Common myeloid progenitor, CD34-positive (primary cell): ENCODE measurements around the gene DCBLD2.

Experiments used
- CTCF ChIA-PET: fragments of 350-600 bp; sonication (Branson Sonifier 250); formaldehyde crosslinking; loops from one replicate; lab custom pipeline; 2021; ENCODE audit warnings: antibody characterized with exemption; lab: Charles Lee
- POLR2A ChIA-PET: fragments of 350-600 bp; sonication (Branson Sonifier 250); formaldehyde crosslinking; loops from one replicate; lab custom pipeline; 2021; ENCODE audit warnings: antibody characterized with exemption; lab: Charles Lee
- DNase-seq, 3 donors: peaks; one replicate each; pipeline versions ENCODE4 v3.0.0 to v3.0.0-alpha.2; 2013
- H3K27ac ChIP-seq, 2 experiments: 1 replicate in 1 of 2; 2 replicates in 1 of 2; pipeline ENCODE4 v1.7.0; 2013; ENCODE audit warnings: inconsistent platforms in 2 of 2, low read length in 2 of 2, mild to moderate bottlenecking in 2 of 2, low read depth in 1 of 2, moderate library complexity in 1 of 2; ENCODE audit not compliant: severe bottlenecking in 2 of 2, insufficient read depth in 1 of 2, poor library complexity in 1 of 2
- H3K27me3 ChIP-seq, 5 experiments: replicated peaks in 2 of 5; 1 replicate in 3 of 5; 2 replicates in 2 of 5; pipeline versions ENCODE4 v1.6.1 to v1.7.0; 2013; ENCODE audit warnings: low read length in 4 of 5, mild to moderate bottlenecking in 2 of 5, moderate library complexity in 2 of 5, inconsistent platforms in 1 of 5; ENCODE audit not compliant: insufficient read depth in 5 of 5, control insufficient read depth in 4 of 5
- H3K36me3 ChIP-seq, 4 experiments: 1 replicate in 2 of 4; 2 replicates in 2 of 4; pipeline versions ENCODE4 v1.6.1 to v1.7.0; 2013; ENCODE audit warnings: low read length in 3 of 4, control low read depth in 1 of 4, mild to moderate bottlenecking in 1 of 4; ENCODE audit not compliant: control insufficient read depth in 4 of 4, insufficient read depth in 4 of 4
- H3K4me1 ChIP-seq, 4 experiments: 1 replicate in 3 of 4; 2 replicates in 1 of 4; pipeline versions ENCODE4 v1.6.1 to v1.7.1; 2013; ENCODE audit warnings: low read length in 3 of 4, mild to moderate bottlenecking in 3 of 4, control low read depth in 1 of 4, inconsistent platforms in 1 of 4, moderate library complexity in 1 of 4; ENCODE audit not compliant: control insufficient read depth in 4 of 4, insufficient read depth in 4 of 4; ENCODE audit errors: control extremely low read depth in 1 of 4
- H3K4me3 ChIP-seq, 7 experiments: 1 replicate in 4 of 7; 2 replicates in 3 of 7; pipeline versions ENCODE4 v1.5.1 to v1.7.0; 2013; ENCODE audit warnings: mild to moderate bottlenecking in 7 of 7, low read length in 6 of 7, moderate library complexity in 6 of 7, inconsistent platforms in 2 of 7, low read depth in 2 of 7, control low read depth in 1 of 7; ENCODE audit not compliant: insufficient read depth in 4 of 7, control insufficient read depth in 1 of 7; ENCODE audit errors: extremely low read depth in 1 of 7
- H3K9me3 ChIP-seq, 5 experiments: 1 replicate in 4 of 5; 2 replicates in 1 of 5; pipeline versions ENCODE4 v1.6.1 to v1.7.1; 2013; ENCODE audit warnings: low read length in 4 of 5, mild to moderate bottlenecking in 2 of 5, inconsistent platforms in 1 of 5, low read depth in 1 of 5, moderate library complexity in 1 of 5; ENCODE audit not compliant: control insufficient read depth in 4 of 5, insufficient read depth in 2 of 5; ENCODE audit errors: control extremely low read depth in 1 of 5
- WGBS: methylation state at CpG from one replicate; pipeline ENCODE4 v1.1.5; 2013; ENCODE audit not compliant: insufficient coverage; 5-methylcytosine and 5-hydroxymethylcytosine counted together

DCBLD2 gene

GRCh38 chr3:98824256-98824655 is 77.2 kb downstream of the DCBLD2 start:
- CTCF ChIA-PET = interaction anchor here (2.0 kb wide), 1 partner anchor 221 kb away, joined by 4 read pairs; no protein-coding TSS in a partner anchor
- H3K27me3 ChIP-seq = no peaks in the 10 kb centered on the region
- DNase-seq = no peak

GRCh38 chr3:98823791-98824190 is 77.7 kb downstream of the DCBLD2 start:
- H3K27me3 ChIP-seq = no peaks in the 10 kb centered on the region
- H3K36me3 ChIP-seq = peaks cover 0 to 2% (median under 1%) of the 10 kb centered on the region in 4 experiments
- no peak for DNase-seq
- H3K4me1 ChIP-seq = no peaks in the 10 kb centered on the region
- H3K4me3 ChIP-seq = no peak overlapping the region
- ChIA-PET CTCF (interaction anchor here (2.0 kb wide), 1 partner anchor 221 kb away, joined by 4 read pairs; no protein-coding TSS in a partner anchor), POLR2A (no interaction called here)
- H3K27ac ChIP-seq = no peak overlapping the region
- H3K9me3 ChIP-seq = no peaks in the 10 kb centered on the region
- 96% methylated on average over 3 of the region's 4 CpGs for WGBS

More at GRCh38 chr3:98824256-98824655, 77.2 kb downstream of the DCBLD2 start:
- POLR2A ChIA-PET = no interaction called here
- peaks cover 0 to 2% (median 0%) of the 10 kb centered on the region in 4 experiments for H3K36me3 ChIP-seq
- 98% methylated on average over 5 of the region's 6 CpGs for WGBS
- no peak overlapping the region for H3K4me3 ChIP-seq
- no peaks in the 10 kb centered on the region for H3K4me1 ChIP-seq
- H3K9me3 ChIP-seq = peaks cover 0 to 3% (median 0%) of the 10 kb centered on the region in 5 experiments
- H3K27ac ChIP-seq = no peak overlapping the region

- DNase-seq = no peak
- Histone ChIP-seq H3K36me3 (peaks cover 2 to 7% (median 5%) of the 10 kb centered on the region in 4 experiments), H3K9me3 (no peaks in the 10 kb centered on the region), H3K4me1 (no peaks in the 10 kb centered on the region), H3K4me3 (no peak overlapping the region), H3K27me3 (no peaks in the 10 kb centered on the region), H3K27ac (no peak overlapping the region)
- CTCF ChIA-PET = interaction anchor here (0.6 to 1.1 kb wide), 2 partner anchors 24 to 26 kb away, joined by 3 to 4 read pairs; no protein-coding TSS in a partner anchor
- 100% methylated on average over 1 of the region's 3 CpGs for WGBS
- POLR2A ChIA-PET = no interaction called here
Observed at GRCh38 chr3:98821063-98821462, 80.4 kb downstream of the DCBLD2 start.

GRCh38 chr3:98817547-98818041 is 83.9 kb downstream of the DCBLD2 start:
- H3K36me3 ChIP-seq = peaks cover 4 to 9% (median 7%) of the 10 kb centered on the region in 4 experiments
- peak; percentile 45 to 73 (median 63) for DNase-seq
- no peaks in the 10 kb centered on the region for H3K9me3 ChIP-seq
- H3K4me1 ChIP-seq = no peaks in the 10 kb centered on the region
- CTCF ChIA-PET = interaction anchor here (1.0 to 10.2 kb wide), 15 partner anchors 9 to 972 kb away, joined by 3 to 293 read pairs (median 3); partner anchors contain the start of gene CPOX
- no peak overlapping the region for H3K4me3 ChIP-seq
- WGBS = 78% methylated on average over 2 of the region's 3 CpGs
- H3K27me3 ChIP-seq = no peaks in the 10 kb centered on the region
- POLR2A ChIA-PET = no interaction called here
- H3K27ac ChIP-seq = no peak overlapping the region

- no peak overlapping the region for H3K27ac ChIP-seq
- peaks cover 9 to 16% (median 11%) of the 10 kb centered on the region in 4 experiments for H3K4me1 ChIP-seq
- H3K9me3 ChIP-seq = no peaks in the 10 kb centered on the region
- peaks cover 3 to 9% (median 7%) of the 10 kb centered on the region in 4 experiments for H3K36me3 ChIP-seq
- ChIA-PET POLR2A (no interaction called here), CTCF (interaction anchor here (0.6 to 10.2 kb wide), 12 partner anchors 14 to 775 kb away, joined by 3 to 293 read pairs (median 3); partner anchors contain the start of genes CPOX and DCBLD2)
- 100% methylated on average over 5 of the region's 5 CpGs for WGBS
- DNase-seq = no peak
- no peak overlapping the region for H3K4me3 ChIP-seq
- H3K27me3 ChIP-seq = no peaks in the 10 kb centered on the region
Observed at GRCh38 chr3:98814817-98815420, 86.6 kb downstream of the DCBLD2 start.

DNA sequence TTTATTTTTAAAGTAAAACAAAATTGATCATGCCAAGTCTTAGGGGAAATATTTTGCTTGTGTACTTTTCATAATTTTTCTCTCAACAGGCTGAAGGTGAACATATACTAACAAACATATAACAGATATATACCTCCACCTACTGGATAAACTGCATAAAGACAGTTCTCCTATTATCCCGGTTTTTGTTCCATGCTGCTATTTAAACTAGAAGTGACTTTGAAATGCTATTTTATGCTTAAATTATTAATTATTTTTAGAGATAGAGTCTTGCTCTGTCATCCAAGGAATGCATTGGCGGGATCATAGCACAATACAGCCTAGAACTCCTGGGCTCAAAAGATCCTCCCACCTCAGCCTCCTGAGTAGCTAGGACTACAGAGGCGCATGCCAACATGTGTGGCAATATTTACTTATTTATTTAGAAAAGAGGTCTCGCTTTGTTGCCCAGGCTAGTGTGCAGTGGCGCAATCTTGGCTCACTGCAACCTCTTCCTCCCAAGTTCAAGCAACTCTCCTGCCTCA is 88.6 kb downstream of the DCBLD2 start:
- ChIA-PET POLR2A (no interaction called here), CTCF (interaction anchor here (0.8 to 10.2 kb wide), 12 partner anchors 15 to 361 kb away, joined by 3 to 293 read pairs (median 4); partner anchors contain the start of gene CPOX)
- H3K27ac ChIP-seq = no peak overlapping the region
- H3K36me3 ChIP-seq = peaks cover 2 to 7% (median 4%) of the 10 kb centered on the region in 4 experiments
- H3K4me1 ChIP-seq = peaks cover 9 to 23% (median 13%) of the 10 kb centered on the region in 4 experiments
- H3K4me3 ChIP-seq = no peak overlapping the region
- H3K27me3 ChIP-seq = no peaks in the 10 kb centered on the region
- peak; percentile 48 to 63 (median 60) for DNase-seq
- 95% methylated on average over 2 of the region's 5 CpGs for WGBS
- H3K9me3 ChIP-seq = no peaks in the 10 kb centered on the region
